GM19240 (cell line): ENCODE results near the gene EFCAB3.
A peak's percentile ranks its signal among the peaks of the same experiment; 100 is the strongest.
"Not testable (repeated sequence)": the region's sequence is repeated elsewhere in the genome, so short reads cannot be mapped to it uniquely, and the experiment has no call there.

Source experiments
- DNase-seq: peaks from one replicate; pipeline ENCODE4 v3.0.0; 2011; ENCODE audit warnings: low spot score; ENCODE audit not compliant: insufficient read length

EFCAB3 gene

DNA sequence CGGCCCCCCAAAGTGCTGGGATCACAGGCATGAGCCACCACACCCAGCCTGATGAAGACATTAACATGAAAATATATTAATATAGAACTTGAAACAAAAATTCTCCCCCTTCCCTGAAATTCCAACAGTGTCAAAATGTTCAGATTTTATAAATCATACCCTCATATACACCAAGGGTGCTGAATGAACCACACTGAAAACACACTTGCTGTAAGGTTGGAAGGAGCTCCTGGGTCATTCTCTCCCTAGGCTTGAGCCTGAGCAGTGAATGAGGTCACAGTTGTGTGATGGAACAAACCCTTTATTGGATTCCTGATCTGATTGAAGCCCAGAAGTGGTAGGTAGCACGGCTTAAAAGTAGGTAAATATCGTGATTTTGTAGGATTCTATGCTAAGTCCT, at the start of gene EFCAB3:
Gene EFCAB3 (plus strand): TSS at position 301 of the 400 bp plus-strand sequence. CDS start 2,427 bp downstream, outside the sequence.
- no peak for DNase-seq

GRCh38 chr17:62336527-62336926, 43.8 kb upstream of the EFCAB3 start:
- no peak for DNase-seq

DNA sequence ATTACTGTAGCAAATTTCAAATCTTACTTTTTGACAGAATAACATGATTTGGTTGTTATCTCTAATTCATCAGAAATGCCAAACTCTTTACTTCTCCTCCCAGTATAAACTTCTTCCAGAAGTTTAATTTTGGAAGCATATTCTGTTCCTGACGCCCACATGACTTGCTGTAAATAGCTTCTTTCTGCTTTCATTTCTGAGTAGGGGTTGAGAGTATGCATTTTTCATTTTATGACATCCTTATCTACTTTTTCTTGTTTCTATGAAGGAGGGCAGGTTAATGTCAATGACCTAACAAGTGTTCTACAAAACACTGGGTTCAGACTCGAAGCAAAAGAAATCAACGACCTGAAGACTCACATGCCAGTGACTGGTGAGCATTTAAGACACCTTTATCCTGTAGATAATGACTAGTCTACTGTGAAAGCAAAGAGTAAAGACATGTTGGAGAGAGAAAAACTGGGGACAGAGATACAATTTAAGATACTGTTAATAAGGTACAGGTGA, 36.5 kb upstream of the EFCAB3 start:
- DNase-seq: no peak

DNA sequence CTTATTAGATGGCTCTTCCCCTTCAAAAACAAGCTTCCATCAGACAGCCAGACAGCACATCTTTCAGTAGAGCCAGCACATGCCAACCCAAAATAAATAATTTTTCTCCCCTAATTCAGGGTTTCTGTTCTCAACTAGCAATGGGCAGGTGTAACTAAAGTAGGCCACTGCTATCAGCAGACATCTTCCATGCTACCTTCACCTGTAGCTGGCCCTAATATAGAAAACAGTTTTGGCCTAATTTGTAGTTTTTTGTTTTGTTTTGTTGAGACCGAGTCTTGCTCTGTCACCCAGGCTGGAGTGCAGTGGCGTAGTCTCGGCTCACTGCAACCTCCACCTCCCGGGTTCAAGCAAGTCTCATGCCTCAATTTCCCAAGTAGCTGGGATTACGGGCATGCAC, 29.2 kb upstream of the EFCAB3 start:
- no peak for DNase-seq

- DNase-seq: no peak
These were observed 14.2 kb upstream of the EFCAB3 start for GRCh38 chr17:62366191-62366590.

- no peak for DNase-seq
These were observed 1.2 kb downstream of the EFCAB3 start for GRCh38 chr17:62381561-62381960.

- no peak for DNase-seq
These were observed 8.5 kb downstream of the EFCAB3 start for GRCh38 chr17:62388856-62389255.

DNA sequence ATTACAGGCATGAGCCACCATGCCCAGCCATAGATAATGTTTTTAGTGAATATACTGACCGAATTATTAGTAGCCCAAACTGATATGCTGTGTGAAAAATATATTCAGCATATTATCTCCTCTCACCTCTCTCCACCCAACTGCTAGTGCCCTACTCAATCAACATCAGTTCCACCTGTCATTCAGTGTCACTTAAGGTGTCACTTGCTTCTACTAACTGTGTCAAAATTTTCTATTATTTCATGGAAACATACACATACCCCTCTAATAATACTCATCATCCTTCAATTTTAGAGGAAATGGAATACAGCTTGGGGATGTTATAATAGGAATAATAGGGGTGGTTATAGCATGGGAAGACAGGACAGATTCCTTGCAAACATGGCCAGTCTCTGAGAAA, 12.6 kb downstream of the EFCAB3 start:
- no peak for DNase-seq

DNA sequence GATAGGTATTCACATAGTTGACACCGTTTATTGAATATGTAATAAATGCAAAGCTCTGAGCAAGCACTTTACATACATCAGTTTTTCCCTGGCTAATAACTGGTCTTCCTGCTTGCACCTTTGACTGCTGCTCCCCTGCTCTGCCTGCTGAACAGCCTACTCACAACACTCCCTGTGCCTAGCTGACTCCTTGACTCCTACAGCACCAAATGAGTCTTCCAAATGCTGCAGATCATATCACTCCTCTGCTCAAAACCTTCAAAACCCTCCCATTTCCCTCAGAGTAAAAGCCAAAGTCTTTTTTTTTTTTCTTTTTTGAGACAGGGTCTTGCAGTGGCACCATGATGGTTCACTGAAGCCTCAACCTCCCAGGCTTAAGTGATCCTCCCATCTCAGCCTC, 18.5 kb downstream of the EFCAB3 start:
- DNase-seq: no peak

DNA sequence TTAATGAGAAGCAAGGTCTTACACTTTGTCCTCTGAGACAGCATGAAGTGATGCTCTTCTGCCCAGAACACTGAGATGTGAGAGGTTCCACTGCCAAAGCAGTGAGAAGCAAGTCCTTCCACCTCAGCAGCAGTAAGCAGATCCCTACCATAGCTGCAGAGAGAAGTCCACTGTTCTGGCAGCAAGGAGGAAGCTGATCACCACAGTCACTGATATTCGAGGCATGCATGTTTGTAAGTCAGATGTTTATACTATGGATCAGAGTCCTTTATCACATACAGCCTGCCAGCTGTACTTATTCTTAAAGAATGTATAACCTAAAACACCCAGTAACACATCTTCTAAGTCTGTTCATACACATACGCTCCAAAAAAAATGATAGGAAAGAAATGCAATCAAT, 25.1 kb downstream of the EFCAB3 start:
- no peak for DNase-seq

- DNase-seq: not testable (repeated sequence)
These were observed 32.7 kb downstream of the EFCAB3 start for GRCh38 chr17:62413090-62413489.

- peak; percentile 45 for DNase-seq
These were observed 43.5 kb downstream of the EFCAB3 start, which contains the start of gene METTL2A for GRCh38 chr17:62423647-62424461. Gene METTL2A, plus strand, starts transcription at chr17:62423897. Its CDS starts 6 bp downstream, at chr17:62423903.

- DNase-seq: not testable (repeated sequence)
These were observed 45.9 kb downstream of the EFCAB3 start for GRCh38 chr17:62426214-62426613.

GRCh38 chr17:62435251-62435650, 54.9 kb downstream of the EFCAB3 start:
- not testable (repeated sequence) for DNase-seq

GRCh38 chr17:62441181-62441580, 60.8 kb downstream of the EFCAB3 start:
- DNase-seq: not testable (repeated sequence)

GRCh38 chr17:62444063-62444462, 63.7 kb downstream of the EFCAB3 start:
- DNase-seq: no peak

GRCh38 chr17:62445791-62446190, 65.4 kb downstream of the EFCAB3 start:
- DNase-seq: not testable (repeated sequence)

DNA sequence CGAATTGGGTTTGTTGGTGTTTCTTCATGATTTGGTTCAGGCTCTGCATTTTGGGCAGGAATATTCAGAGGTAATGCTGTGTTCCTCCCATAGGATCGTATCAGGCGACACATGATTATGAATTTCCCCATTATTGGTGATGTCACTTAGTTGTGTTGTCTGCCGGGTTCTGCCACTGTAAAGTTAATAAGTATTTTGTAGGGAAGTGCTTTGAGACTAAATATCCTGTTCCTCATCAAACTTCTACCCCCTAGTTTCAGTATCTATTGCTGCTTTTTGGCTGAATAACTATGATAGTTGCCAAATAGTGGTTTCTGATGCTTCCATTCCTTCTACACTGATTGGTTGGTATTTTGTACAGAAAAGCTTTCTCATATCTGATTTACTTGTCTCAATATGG, 71.8 kb downstream of the EFCAB3 start:
- not testable (repeated sequence) for DNase-seq

- not testable (repeated sequence) for DNase-seq
These were observed 72.7 kb downstream of the EFCAB3 start for GRCh38 chr17:62453041-62453440.

DNA sequence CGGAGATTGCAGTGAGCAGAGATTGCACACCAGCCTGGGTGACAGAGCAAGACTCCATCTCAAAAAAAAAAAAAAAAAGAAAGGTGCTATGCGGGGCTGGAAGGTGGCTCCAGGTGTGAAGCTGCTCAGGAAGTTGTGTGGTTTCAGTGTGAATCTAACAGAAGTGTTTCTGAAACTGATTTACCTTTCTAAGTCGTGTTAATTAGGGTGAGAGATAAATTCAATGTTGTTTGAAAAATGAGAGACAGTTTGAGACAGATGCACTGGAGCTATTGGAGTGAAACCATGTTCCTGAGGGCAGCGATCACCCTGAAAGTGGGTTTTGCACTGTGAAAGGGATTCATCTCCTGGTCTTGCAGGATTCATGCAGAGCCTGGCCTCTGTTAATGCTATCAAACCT, 73.3 kb downstream of the EFCAB3 start:
- not testable (repeated sequence) for DNase-seq

GRCh38 chr17:62454111-62454510, 73.8 kb downstream of the EFCAB3 start:
- not testable (repeated sequence) for DNase-seq

GRCh38 chr17:62456016-62456415, 75.7 kb downstream of the EFCAB3 start:
- DNase-seq: no peak

DNA sequence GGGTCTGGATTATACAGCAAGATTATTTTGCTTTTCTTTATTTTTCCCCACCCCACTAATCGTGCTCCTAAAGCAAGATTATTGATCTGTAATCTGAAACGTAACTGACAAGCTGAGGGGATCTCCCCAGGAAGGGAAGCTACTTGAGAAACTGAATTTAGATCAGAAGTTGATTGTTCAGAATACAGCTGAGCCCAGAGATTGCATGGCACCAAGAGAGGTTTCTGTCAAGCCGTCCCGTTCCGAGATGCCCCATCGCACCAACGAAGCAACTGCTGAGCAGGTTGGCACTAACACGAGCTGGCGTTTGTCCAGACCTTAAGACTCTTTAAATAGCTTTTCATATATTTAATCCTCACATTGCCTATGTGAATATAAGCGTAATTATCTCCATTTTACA, 78.1 kb downstream of the EFCAB3 start:
- not testable (repeated sequence) for DNase-seq
